ENCODE measurements around the gene MAP3K4. TPM values are rescaled to one million over a fixed set of nuclear protein-coding genes. Genes with fewer than 3 reads are reported as not detected.

The MAP3K4 gene
- total and polyA plus RNA-seq, 2 of the 8 experiments (the other 6 are each of a cell fraction or from before 2014, with no cell fraction given): 16.6 to 51.6 TPM

DNA sequence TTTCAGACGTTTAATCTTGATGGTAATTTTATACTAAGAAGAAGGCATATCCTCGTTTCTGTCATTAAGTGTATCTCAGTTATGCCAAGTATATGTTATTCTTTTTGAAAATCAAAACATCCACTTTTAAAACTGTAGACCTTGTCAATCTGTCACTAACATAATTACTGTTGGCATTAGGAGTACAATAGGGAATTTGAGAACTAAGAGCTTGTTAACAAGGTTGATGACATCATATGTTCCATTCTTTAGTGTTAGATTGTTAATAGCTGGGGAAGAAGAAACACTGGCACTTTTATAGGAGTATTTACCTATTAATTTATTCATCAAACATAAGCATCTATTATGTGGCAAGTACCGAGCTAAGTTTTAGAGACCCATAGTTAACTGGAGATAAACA lies 76.2 kb downstream of the MAP3K4 start:
- H4K5ac ChIP-seq (ENCODE audit: insufficient read length, low read depth, low read length): no peak overlapping the region
- no peak overlapping the region for H3K23ac ChIP-seq (ENCODE audit: insufficient read length)
- FAIRE-seq (no peak), DNase-seq (ENCODE audit: low read depth in 1 of 2, low spot score in 2 of 2) (no peak)
- H2BK12ac ChIP-seq (ENCODE audit: low read depth, low read length): no peak overlapping the region
- peaks cover 0 to 5% (median 0%) of the 10 kb centered on the region in 4 experiments; a peak in 3 of 8 replicates for H3K36me3 ChIP-seq (ENCODE audit: control insufficient read depth in 2 of 4, insufficient read depth in 4 of 4, low read length in 3 of 4)
- no peak overlapping the region for H3K14ac ChIP-seq (ENCODE audit: insufficient read length)
- CTCF ChIA-PET (ENCODE audit: partially characterized antibody): no interaction called here
- peaks cover 0 to 8% of the 10 kb centered on the region in 2 experiments; a peak in 1 of 4 replicates for H3K79me2 ChIP-seq (ENCODE audit: control insufficient read depth in 1 of 2, insufficient read depth in 2 of 2, low read length in 2 of 2)
- H2BK15ac ChIP-seq (ENCODE audit: low read length): no peak overlapping the region
- no peak overlapping the region for H2BK5ac ChIP-seq (ENCODE audit: low read depth, low read length)
- no peak overlapping the region for H3K27ac ChIP-seq (ENCODE audit: low read depth, low read length)
- no peaks in the 10 kb centered on the region; a peak in 1 of 7 replicates for H3K4me1 ChIP-seq (replicated peaks in 1 of 4; ENCODE audit: control insufficient read depth in 3 of 4, insufficient read depth in 4 of 4, low read length in 3 of 4)
- H3K4me2 ChIP-seq (ENCODE audit: insufficient read depth in 1 of 2, low read depth in 2 of 2, low read length in 2 of 2): no peak overlapping the region
- H4K20me1 ChIP-seq (replicated peaks in 1 of 2; ENCODE audit: control insufficient read depth in 1 of 2, insufficient read depth in 2 of 2, low read length in 2 of 2): peaks cover 0 to 2% of the 10 kb centered on the region in 2 experiments
- no peak overlapping the region for H3K4ac ChIP-seq (replicated peaks; ENCODE audit: insufficient read length, low read depth, low read length)
- H2AFZ ChIP-seq (ENCODE audit: low read length): no peak overlapping the region
- WGBS, 2 experiments (ENCODE audit: extremely low coverage in 1 of 2, insufficient coverage in 1 of 2, insufficient read length in 1 of 2, insufficient replicate concordance in 2 of 2, low coverage in 1 of 2, low lambda C conversion rate in 2 of 2, missing lambda C conversion rate in 1 of 2): 94% methylated on average over 3 of the region's 3 CpGs; no CpG with 5 or more reads in 1 of the 2 experiments
- H3K9ac ChIP-seq (replicated peaks in 1 of 4; ENCODE audit: extremely low read depth in 1 of 4, low read depth in 3 of 4, low read length in 3 of 4): no peak overlapping the region
- H4K91ac ChIP-seq (replicated peaks; ENCODE audit: insufficient read length, low read length): no peak overlapping the region
- H3K23me2 ChIP-seq (ENCODE audit: low read depth, low read length): no peaks in the 10 kb centered on the region
- no peak overlapping the region for H2BK20ac ChIP-seq (ENCODE audit: low read length)
- no peak overlapping the region for H3K56ac ChIP-seq (replicated peaks; ENCODE audit: insufficient read length, low read depth, low read length)
- no peaks in the 10 kb centered on the region; a peak in 1 of 7 replicates for H3K27me3 ChIP-seq (replicated peaks in 1 of 4; ENCODE audit: control insufficient read depth in 3 of 4, extremely low read depth in 1 of 4, insufficient read depth in 3 of 4, low read length in 3 of 4)
- H4K8ac ChIP-seq (ENCODE audit: extremely low read depth, insufficient read depth, low read length): no peak overlapping the region
- H3K9me3 ChIP-seq (ENCODE audit: insufficient read depth in 2 of 2, low read depth in 1 of 2, low read length in 1 of 2): no peaks in the 10 kb centered on the region
- peaks cover 8% of the 10 kb centered on the region for H3K79me1 ChIP-seq (ENCODE audit: low read depth, low read length)
- TF ChIP-seq SRF (IDR thresholded peaks at IDR 0.05; ENCODE audit: low read depth, low read length) (no peak), KDM4A (IDR thresholded peaks at IDR 0.05; ENCODE audit: low read depth, low read length, severe bottlenecking) (no peak), CBX8 (IDR thresholded peaks at IDR 0.05; ENCODE audit: borderline replicate concordance, low read depth, low read length) (no peak), CHD2 (IDR thresholded peaks at IDR 0.05; ENCODE audit: low read length) (no peak)
- H2BK120ac ChIP-seq (replicated peaks; ENCODE audit: low read depth, low read length): no peak overlapping the region
- no peak overlapping the region for H3K4me3 ChIP-seq (ENCODE audit: extremely low read depth in 1 of 4, insufficient read depth in 2 of 4, low read depth in 3 of 4, low read length in 4 of 4)
- POLR2A ChIA-PET (ENCODE audit: partially characterized antibody): no interaction called here
- H3K18ac ChIP-seq (ENCODE audit: extremely low read depth, low read length): no peak overlapping the region
- H2AK5ac ChIP-seq (ENCODE audit: low read depth, low read length): no peak overlapping the region
